ENCODE data around the gene MRPL37.
A peak's percentile ranks its signal among the peaks of the same experiment; 100 is the strongest.
"Not testable (repeated sequence)": the region's sequence is repeated elsewhere in the genome, so short reads cannot be mapped to it uniquely, and the experiment has no call there.

MRPL37 gene

GRCh38 chr1:54199765-54200518 lies at the start of gene MRPL37, which contains the start of gene CYB5RL:
Gene MRPL37, plus strand, starts transcription at chr1:54200167. Its CDS starts 77 bp downstream, at chr1:54200244.
Gene CYB5RL, minus strand, starts transcription at chr1:54200030. Its CDS starts 4,414 bp downstream, at chr1:54195616.
- DNase-seq = peak; percentile 90

- DNase-seq = no peak
Observed at GRCh38 chr1:54151013-54151412, 49.0 kb upstream of the MRPL37 start.

GRCh38 chr1:54152696-54153095 lies 47.3 kb upstream of the MRPL37 start, which contains the start of gene CDCP2:
Gene CDCP2, minus strand, starts transcription at chr1:54153000. Its CDS starts 78 bp downstream, at chr1:54152922.
- DNase-seq = no peak

GRCh38 chr1:54153535-54154439 lies 46.2 kb upstream of the MRPL37 start:
- no peak for DNase-seq

- DNase-seq = no peak
Observed at GRCh38 chr1:54156201-54156600, 43.8 kb upstream of the MRPL37 start.

GRCh38 chr1:54156986-54157385 lies 43.0 kb upstream of the MRPL37 start:
- DNase-seq = no peak

GRCh38 chr1:54157401-54157800 lies 42.6 kb upstream of the MRPL37 start:
- no peak for DNase-seq

GRCh38 chr1:54158071-54158470 lies 41.9 kb upstream of the MRPL37 start:
- no peak for DNase-seq

GRCh38 chr1:54159733-54160316 lies 40.1 kb upstream of the MRPL37 start:
- no peak for DNase-seq

GRCh38 chr1:54160351-54160750 lies 39.6 kb upstream of the MRPL37 start:
- DNase-seq = no peak

GRCh38 chr1:54161495-54162168 lies 38.3 kb upstream of the MRPL37 start:
- DNase-seq = no peak

- DNase-seq = no peak
Observed at GRCh38 chr1:54163051-54163450, 36.9 kb upstream of the MRPL37 start.

- DNase-seq = no peak
Observed at GRCh38 chr1:54163573-54163972, 36.4 kb upstream of the MRPL37 start.

- DNase-seq = no peak
Observed at GRCh38 chr1:54165146-54165545, 34.8 kb upstream of the MRPL37 start.

- not testable (repeated sequence) for DNase-seq
Observed at GRCh38 chr1:54166357-54166756, 33.6 kb upstream of the MRPL37 start.

GRCh38 chr1:54167422-54168139 lies 32.4 kb upstream of the MRPL37 start:
- no peak for DNase-seq

GRCh38 chr1:54168206-54168965 lies 31.6 kb upstream of the MRPL37 start:
- no peak for DNase-seq

GRCh38 chr1:54169068-54169467 lies 30.9 kb upstream of the MRPL37 start:
- DNase-seq = no peak

- DNase-seq = no peak
Observed at GRCh38 chr1:54171016-54171415, 29.0 kb upstream of the MRPL37 start.

GRCh38 chr1:54171606-54172005 lies 28.4 kb upstream of the MRPL37 start:
- DNase-seq = no peak
